Right hindlimb (tissue), 1 donor: Measurements from ENCODE around the gene SMAD2.
"Not testable (repeated sequence)": the region's sequence is repeated elsewhere in the genome, so short reads cannot be mapped to it uniquely, and the experiment has no call there.

Source experiments
- DNase-seq: peaks from one replicate; pipeline ENCODE4 v3.0.0-alpha.2; 2018

The SMAD2 gene

GRCh38 chr18:47781561-47781960, 148.9 kb downstream of the SMAD2 start:
- no peak for DNase-seq

- no peak for DNase-seq
These were observed 150.3 kb downstream of the SMAD2 start for GRCh38 chr18:47780011-47780725.

- no peak for DNase-seq
These were observed 151.1 kb downstream of the SMAD2 start for GRCh38 chr18:47779381-47779780.

- no peak for DNase-seq
These were observed 152.8 kb downstream of the SMAD2 start for GRCh38 chr18:47777626-47778025.

GRCh38 chr18:47775961-47776360, 154.5 kb downstream of the SMAD2 start:
- DNase-seq: no peak

- no peak for DNase-seq
These were observed 156.5 kb downstream of the SMAD2 start for GRCh38 chr18:47773931-47774330.

GRCh38 chr18:47772374-47773248, 157.8 kb downstream of the SMAD2 start:
- DNase-seq: no peak

GRCh38 chr18:47771922-47772321, 158.5 kb downstream of the SMAD2 start:
- DNase-seq: no peak

GRCh38 chr18:47767699-47768098, 162.8 kb downstream of the SMAD2 start:
- DNase-seq: no peak

GRCh38 chr18:47767198-47767597, 163.3 kb downstream of the SMAD2 start:
- not testable (repeated sequence) for DNase-seq
